Adrenal gland (tissue), 12 donors: ENCODE measurements around the gene GUCA2A. TPM values are rescaled to one million over a fixed set of nuclear protein-coding genes. Genes with fewer than 3 reads are reported as not detected.

Experiments used
- DNase-seq, 7 donors: peaks; one replicate each; pipeline ENCODE4 v3.0.0-alpha.2; 2019 to 2020
- H3K27ac ChIP-seq, 5 donors: fragments of 200-600 bp; sonication (generic) in 4 of 5; 1 replicate in 3 of 5; 2 replicates in 2 of 5; pipeline versions ENCODE4 v1.5.1 to v1.8.0; 2016 to 2020; ENCODE audit warnings: mild to moderate bottlenecking in 1 of 5
- H3K27me3 ChIP-seq: fragments of 200-600 bp; 2 replicates; pipeline ENCODE4 v1.8.0; 2021
- H3K36me3 ChIP-seq, 2 donors: fragments of 200-600 bp; replicated peaks in 1 of 2; 1 replicate in 1 of 2; 2 replicates in 1 of 2; pipeline versions ENCODE4 v1.5.1 to v1.8.0; 2018 to 2022
- H3K4me1 ChIP-seq, 2 donors: fragments of 200-600 bp; replicated peaks in 1 of 2; 1 replicate in 1 of 2; 2 replicates in 1 of 2; pipeline versions ENCODE4 v1.5.1 to v1.8.0; 2018 to 2021
- H3K4me3 ChIP-seq, 4 donors: fragments of 200-600 bp; sonication (generic) in 3 of 4; one replicate each; pipeline ENCODE4 v1.5.1; 2016 to 2018
- H3K9me3 ChIP-seq, 3 donors: fragments of 200-600 bp; sonication (generic) in 1 of 3; replicated peaks in 1 of 3; 1 replicate in 2 of 3; 2 replicates in 1 of 3; pipeline versions ENCODE4 v1.5.1 to v1.8.0; 2016 to 2021
- POLR2A ChIP-seq, 2 donors: fragments of 450-650 bp; IDR thresholded peaks; one replicate each; pipeline ENCODE4 v1.6.1; 2017; ENCODE audit warnings: antibody characterized with exemption in 2 of 2, mild to moderate bottlenecking in 2 of 2, moderate library complexity in 1 of 2
- WGBS, 4 donors: extraction: QIAGEN DNeasy Blood & Tissue Kit in 2 of 4; methylation state at CpG; one replicate each; pipeline versions ENCODE4 v1.1.5 to v1.1.7; 2013 to 2017; 5-methylcytosine and 5-hydroxymethylcytosine counted together
- intact Hi-C, 2 donors: fragments of 100-400 bp; cut with DNase I; formaldehyde crosslinking; loops; one replicate each; pipeline versions ENCODE4 v1.14.1 to v1.15.0; 2022 to 2023
- polyA plus RNA-seq, 3 donors: library from polyadenylated mRNA; stranded (reverse); fragments of 200-250 nt in 2 of 3; fragments of 350-450 nt in 1 of 3; fragmentation: Illumina TruSeq in 1 of 3; extraction: RNeasy Lipid Tissue Mini Kit (QIAGEN cat#74804) in 1 of 3; gene quantifications; one replicate each; pipeline ENCODE4 v1.2.3, GENCODE V29; 2013 to 2014
- total RNA-seq, 9 donors: library from RNA; depleted of rRNA in 4 of 9; stranded (reverse); fragments of >200 nt in 4 of 9; fragments of 120-200 nt in 1 of 9; fragmentation: NEBNext Ultra II Directional in 1 of 9; extraction: Animal tissue kit (Norgen Biotek cat#: 25700) in 1 of 9; gene quantifications; one replicate each; pipeline versions ENCODE4 v1.1.0 to v1.2.4, GENCODE V29; 2013 to 2023
- TF ChIP-seq, protein P1 (sequence below), 6 experiments: fragments of 450-650 bp in 4 of 6; fragments of 200-600 bp in 2 of 6; sonication (generic) in 1 of 6; IDR thresholded peaks; 1 replicate in 5 of 6; 2 replicates in 1 of 6; pipeline versions ENCODE4 v1.5.1 to v1.8.0; 2016 to 2021; ENCODE audit warnings: antibody characterized with exemption in 6 of 6, mild to moderate bottlenecking in 2 of 6, moderate library complexity in 1 of 6
- donor health status: healthy with polysubstance abuse.
- donor health status: Bipolar disorder and iron deficiency.
- donor health status: DM: yes; HTN: yes; CAD: no.
- donor health status: DM: no; HTN: no; CAD: no.
- donor health status: DM: no; HTN: no; CAD: no.
- donor health status: DM: yes; HTN: yes; CAD: no.

The GUCA2A gene
- total and polyA plus RNA-seq, 12 donors, result 0.61 TPM; not detected in 11

DNA sequence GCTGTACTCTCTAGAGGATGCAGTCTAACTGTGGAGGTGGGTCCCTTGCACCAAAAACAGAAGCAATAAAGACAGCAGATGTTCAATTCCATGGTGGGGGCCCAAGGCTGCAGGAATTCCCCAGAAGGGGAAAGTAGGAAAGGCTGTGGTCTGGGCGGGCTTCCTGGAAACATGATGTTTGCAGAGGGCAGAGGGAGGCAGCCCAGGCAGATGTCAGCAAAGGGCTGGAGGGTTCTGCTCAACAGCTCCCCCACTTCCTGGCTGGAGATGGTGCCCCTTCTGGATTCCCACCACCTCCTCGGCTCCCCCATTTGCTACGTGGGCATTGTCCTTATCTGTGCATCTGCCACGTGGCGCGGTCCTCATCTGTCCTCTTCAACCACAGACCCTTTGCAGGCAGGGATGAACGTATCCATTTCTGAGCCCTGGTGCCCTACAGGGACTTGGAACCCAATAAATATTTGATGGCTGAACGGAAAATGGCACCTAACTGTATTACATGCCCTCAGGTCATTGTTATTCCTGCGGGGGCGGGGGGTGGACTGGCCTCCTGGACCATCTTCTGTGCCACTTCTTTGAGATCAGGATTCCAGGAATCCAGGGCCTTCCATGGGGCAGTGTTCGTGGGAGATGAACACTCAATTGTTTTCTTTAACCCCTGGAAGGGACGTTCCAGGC lies 19.7 kb downstream of the GUCA2A start:
- no peak for DNase-seq
- no peaks in the 10 kb centered on the region for H3K4me1 ChIP-seq
- H3K4me3 ChIP-seq, result no peak overlapping the region
- TF ChIP-seq POLR2A (IDR thresholded peaks at IDR 0.05), result no peak
- TF ChIP-seq, protein P1, sequence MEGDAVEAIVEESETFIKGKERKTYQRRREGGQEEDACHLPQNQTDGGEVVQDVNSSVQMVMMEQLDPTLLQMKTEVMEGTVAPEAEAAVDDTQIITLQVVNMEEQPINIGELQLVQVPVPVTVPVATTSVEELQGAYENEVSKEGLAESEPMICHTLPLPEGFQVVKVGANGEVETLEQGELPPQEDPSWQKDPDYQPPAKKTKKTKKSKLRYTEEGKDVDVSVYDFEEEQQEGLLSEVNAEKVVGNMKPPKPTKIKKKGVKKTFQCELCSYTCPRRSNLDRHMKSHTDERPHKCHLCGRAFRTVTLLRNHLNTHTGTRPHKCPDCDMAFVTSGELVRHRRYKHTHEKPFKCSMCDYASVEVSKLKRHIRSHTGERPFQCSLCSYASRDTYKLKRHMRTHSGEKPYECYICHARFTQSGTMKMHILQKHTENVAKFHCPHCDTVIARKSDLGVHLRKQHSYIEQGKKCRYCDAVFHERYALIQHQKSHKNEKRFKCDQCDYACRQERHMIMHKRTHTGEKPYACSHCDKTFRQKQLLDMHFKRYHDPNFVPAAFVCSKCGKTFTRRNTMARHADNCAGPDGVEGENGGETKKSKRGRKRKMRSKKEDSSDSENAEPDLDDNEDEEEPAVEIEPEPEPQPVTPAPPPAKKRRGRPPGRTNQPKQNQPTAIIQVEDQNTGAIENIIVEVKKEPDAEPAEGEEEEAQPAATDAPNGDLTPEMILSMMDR (IDR thresholded peaks at IDR 0.05), result no peak
- no peaks in the 10 kb centered on the region for H3K36me3 ChIP-seq
- no peak overlapping the region for H3K27ac ChIP-seq
- peaks cover 8% of the 10 kb centered on the region for H3K27me3 ChIP-seq
- intact Hi-C loops, result no loop called here
- 67 to 79% (median 75%) methylated on average over 12 of the region's 12 CpGs for WGBS, 4 donors
- H3K9me3 ChIP-seq, result no peaks in the 10 kb centered on the region

DNA sequence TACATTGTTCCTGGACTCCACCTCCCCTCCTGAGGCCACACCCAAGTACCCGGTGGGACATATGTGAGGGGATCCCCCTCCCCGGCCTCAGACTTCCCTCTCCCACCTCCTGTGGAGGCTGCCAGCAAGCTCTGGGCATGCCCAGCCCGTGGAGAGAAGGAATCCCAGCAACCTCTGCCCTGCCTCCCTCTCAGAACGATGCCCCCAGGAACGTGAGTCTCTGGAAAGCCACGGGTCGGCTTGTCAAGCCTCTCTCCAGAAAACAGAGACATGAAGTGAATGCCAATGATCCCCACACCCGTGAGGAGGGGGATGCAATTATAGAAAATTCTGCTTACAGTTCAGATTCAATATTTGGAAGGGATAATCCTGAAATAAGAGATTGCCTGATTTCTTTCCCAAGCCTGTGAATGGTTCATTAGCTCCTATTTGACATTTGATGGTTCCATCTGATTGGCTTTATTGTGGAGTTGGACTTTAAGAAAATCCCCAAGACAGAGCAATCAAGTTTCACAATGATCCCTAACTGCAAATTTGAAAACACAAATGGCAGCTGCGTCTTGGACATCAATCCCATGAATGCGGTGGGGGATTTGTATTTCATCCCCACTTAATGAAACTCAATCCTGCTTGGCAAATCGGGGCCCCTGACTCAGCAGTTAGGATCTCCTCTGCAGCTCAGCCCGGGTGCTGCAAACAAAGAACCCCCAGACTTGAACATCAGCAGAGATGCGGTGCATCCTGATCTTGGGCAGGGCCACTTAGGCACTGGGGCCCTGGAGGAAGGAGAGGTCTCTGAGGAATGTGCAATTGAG lies 20.4 kb downstream of the GUCA2A start:
- TF ChIP-seq POLR2A (IDR thresholded peaks at IDR 0.05), result no peak
- TF ChIP-seq, protein P1 (IDR thresholded peaks at IDR 0.05), result no peak
- Histone ChIP-seq H3K9me3 (no peaks in the 10 kb centered on the region), H3K36me3 (no peaks in the 10 kb centered on the region), H3K4me1 (no peaks in the 10 kb centered on the region), H3K27ac (no peak overlapping the region), H3K4me3 (no peak overlapping the region), H3K27me3 (peaks cover 8% of the 10 kb centered on the region)
- no peak for DNase-seq
- 55 to 61% (median 57%) methylated on average over 9 to 13 of the region's 13 CpGs for whole genome bisulfite sequencing, 4 donors
- intact Hi-C loops, result no loop called here

DNA sequence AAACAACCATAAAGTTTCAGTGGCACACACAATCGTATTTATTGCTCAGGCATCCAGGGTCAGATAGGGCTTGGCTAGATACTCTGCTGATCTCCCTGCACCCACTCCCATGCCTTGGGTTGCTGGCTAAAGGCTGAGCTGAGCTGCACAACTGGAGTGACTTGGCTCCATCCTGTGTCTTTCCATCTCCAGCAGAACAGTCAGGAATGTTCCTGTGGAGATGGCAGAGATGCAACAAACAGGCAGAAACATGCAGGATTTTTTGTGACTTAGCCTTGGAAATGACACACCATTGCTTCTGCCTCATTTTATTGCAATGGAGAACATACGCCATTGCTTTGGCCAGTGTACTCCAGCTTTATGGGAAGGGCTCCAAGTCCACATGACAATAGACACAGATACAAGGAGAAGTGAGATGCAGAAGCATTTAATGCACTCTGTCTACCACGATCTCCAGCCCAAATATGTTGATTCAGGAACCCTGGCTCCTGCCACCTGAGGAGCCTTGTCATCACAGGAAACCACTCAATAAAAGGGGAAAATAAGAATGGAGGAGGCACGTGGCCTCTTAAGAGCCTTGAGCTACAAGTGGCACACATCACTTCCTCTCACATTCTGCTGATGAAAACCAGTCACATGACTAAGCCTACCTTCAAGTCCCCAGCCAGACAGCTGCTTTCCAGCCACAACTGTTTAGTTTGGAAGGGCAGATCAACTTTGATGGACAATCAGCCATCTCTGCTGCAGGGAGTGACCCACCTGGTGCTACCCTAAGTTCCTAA lies 21.5 kb downstream of the GUCA2A start:
- H3K27ac ChIP-seq, result no peak overlapping the region
- peaks cover 8% of the 10 kb centered on the region for H3K27me3 ChIP-seq
- intact Hi-C loops, result no loop called here
- no peak for TF ChIP-seq POLR2A (IDR thresholded peaks at IDR 0.05)
- TF ChIP-seq, protein P1 (IDR thresholded peaks at IDR 0.05), result no peak
- 42 to 46% (median 43%) methylated on average over 4 of the region's 4 CpGs for WGBS, 4 donors
- no peak for DNase-seq
- H3K36me3 ChIP-seq, result no peaks in the 10 kb centered on the region
- H3K4me3 ChIP-seq, result no peak overlapping the region
- no peaks in the 10 kb centered on the region for H3K9me3 ChIP-seq
- H3K4me1 ChIP-seq, result no peaks in the 10 kb centered on the region

DNA sequence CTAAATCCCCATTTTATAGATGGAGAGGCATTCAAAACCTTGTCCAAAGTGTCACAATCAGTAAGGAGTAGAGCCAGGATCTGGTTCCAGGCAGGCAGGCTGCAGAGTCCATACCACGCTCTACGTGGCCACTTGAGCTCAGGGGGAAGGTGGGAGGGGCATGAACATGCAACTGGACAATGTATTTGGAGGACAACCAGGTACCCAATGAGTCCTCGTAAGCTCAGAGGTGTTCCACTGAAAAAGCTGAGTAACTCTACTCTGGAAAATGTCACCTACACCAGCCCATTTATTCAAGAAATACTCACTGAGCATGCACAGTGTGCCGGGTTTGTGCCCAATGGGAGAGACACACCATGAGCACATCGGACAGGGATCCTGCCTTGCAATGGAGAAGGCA lies 22.6 kb downstream of the GUCA2A start:
- Histone ChIP-seq H3K9me3 (no peaks in the 10 kb centered on the region), H3K36me3 (no peaks in the 10 kb centered on the region), H3K27me3 (peaks cover 8% of the 10 kb centered on the region), H3K27ac (no peak overlapping the region), H3K4me1 (no peaks in the 10 kb centered on the region), H3K4me3 (no peak overlapping the region)
- 67 to 78% (median 76%) methylated on average over 4 to 5 of the region's 5 CpGs for WGBS, 4 donors
- intact Hi-C loops, result no loop called here
- TF ChIP-seq POLR2A (IDR thresholded peaks at IDR 0.05), result no peak
- TF ChIP-seq, protein P1 (IDR thresholded peaks at IDR 0.05), result no peak
- DNase-seq, result no peak
